NCI-H1436 (cell line): Measurements from ENCODE around the gene PUS7.
"Not testable (repeated sequence)": the region's sequence is repeated elsewhere in the genome, so short reads cannot be mapped to it uniquely, and the experiment has no call there.

Experiments used
- DNase-seq: peaks from one replicate; lab custom pipeline; 2025; lab: John Stamatoyannopoulos, UW

PUS7 gene

DNA sequence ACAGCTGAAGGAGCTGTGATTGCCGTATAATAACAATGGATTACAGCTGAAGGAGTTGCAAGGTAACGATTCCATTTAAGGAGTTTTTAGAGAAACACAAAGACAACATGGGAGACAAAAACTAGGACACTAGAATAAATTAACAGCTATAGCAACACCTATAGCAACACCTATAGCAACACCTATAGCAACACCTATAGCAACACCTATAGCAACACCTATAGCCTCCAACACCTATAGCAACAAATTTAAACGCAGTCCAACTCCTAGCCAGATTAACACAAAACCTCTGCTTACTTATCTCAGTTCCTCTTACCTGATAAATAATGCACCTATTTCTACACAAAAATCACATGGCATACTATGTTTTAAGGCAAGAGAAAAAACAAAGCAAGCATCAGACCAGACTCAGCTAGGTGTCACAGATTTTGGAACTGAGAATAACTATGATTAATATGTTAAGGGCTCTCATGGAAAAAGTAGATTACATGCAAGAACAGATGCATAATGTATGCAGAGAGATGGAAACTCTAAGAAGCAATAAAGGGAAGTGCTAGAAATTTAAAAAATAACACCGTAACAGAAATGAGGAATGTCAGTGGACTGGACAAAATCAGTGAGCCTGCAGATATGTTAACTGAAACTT, 77.6 kb downstream of the PUS7 start:
- DNase-seq: no peak

DNA sequence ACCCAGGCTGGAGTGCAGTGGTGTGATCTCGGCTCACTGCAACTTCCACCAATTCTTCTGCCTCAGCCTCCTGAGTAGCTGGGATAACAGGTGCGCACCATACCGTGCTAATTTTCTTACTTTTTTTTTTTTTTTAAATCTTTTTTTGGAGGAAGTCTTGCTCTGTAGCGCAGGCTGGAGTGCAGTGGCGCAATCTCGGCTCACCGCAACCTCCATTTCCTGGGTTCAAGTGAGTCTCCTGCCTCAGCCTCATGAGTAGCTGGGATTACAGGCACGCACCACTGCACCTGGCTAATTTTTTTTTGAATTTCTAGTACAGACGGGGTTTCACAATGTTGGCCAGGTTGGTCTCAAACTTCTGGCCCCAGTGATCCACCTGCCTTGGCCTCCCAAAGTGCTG, 79.9 kb downstream of the PUS7 start:
- DNase-seq: not testable (repeated sequence)

DNA sequence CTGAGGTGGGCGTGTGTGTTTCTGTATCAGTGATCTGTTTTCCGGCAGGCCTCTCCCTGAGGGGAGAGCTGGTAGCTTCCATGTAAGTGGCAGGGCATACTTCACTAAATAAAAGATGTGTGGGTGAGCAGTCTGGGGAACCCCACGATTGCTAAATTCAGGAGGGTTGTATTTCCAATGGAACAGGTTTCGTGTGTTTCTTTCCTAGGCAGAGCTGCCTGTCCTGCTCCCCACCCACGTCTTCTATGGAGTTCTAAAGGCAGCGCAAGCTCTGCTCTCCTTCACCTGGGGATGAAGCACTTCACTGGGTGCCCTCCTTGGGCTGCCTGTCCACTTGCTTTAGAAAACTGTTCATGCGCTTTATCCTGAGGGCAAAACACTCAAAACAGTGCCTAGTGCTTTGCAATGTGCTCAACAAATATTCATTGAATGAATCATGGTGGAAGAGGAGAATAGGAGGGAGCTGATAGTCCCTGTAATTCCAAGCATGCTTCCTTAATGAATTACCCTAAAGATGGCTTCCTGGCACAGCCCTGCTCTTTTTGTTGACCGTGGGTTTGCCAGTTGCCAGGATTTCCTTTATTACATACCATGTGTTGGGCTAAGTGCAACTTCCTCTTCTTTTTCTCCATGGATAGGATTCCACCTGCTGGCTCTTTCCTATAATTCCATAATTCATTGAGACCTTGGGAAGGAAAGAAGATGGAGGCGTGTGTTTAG, 82.7 kb downstream of the PUS7 start:
- no peak for DNase-seq

DNA sequence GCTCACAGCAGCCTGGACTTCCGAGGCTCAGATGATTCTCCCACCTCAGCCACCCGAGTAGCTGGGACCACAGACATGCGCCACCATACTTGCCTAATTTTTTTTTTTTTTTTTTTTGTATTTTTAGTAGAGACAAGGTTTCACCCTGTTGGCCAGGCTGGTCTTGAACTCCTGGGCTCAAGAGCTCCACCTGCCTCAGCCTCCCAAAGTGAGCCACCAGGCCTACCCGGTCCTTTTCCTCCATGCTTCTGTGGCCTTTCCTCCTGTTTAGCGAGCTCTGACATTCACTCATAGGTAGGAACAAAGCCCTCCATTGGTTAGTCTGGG, 83.3 kb downstream of the PUS7 start:
- DNase-seq: no peak

DNA sequence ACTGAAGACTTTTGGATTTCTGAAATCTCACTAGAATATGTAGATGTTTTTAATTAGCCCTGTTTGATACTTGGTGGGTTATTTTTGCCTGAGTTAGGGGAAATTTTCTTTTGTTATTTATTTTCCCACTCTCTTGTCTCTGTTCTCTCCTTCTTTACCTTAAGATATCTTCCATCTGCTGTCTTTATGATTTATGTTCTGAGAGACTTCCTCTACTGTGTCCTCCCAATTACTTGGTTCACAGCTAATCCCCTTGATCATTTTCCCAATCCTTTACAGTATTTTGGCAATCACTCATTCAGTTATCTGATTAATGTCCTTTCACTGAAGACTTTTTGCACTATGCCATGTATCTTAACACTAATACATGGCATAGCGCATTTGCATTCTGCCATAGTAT, 83.8 kb downstream of the PUS7 start:
- no peak for DNase-seq

DNA sequence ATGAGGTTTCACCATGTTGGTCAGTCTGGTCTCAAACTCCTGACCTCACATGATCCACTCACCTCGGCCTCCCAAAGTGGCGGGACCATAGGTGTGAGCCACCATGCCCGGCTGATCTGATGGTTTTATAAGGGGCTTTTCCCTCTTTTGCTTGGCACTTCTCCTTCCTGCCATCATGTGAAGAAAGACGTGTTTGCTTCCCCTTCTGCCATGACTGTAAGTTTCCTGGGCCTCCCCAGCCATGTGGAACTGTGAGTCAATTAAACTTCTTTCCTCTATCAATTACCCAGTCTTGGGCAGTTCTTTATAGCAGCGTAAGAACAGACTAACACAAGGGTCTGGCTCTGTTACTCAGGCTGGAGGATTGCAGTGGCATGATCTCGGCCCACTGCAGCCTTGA, 84.7 kb downstream of the PUS7 start:
- not testable (repeated sequence) for DNase-seq

GRCh38 chr7:105429746-105430612, 92.1 kb downstream of the PUS7 start:
- peak; percentile 0 for DNase-seq

GRCh38 chr7:105426606-105427146, 95.4 kb downstream of the PUS7 start:
- DNase-seq: no peak

DNA sequence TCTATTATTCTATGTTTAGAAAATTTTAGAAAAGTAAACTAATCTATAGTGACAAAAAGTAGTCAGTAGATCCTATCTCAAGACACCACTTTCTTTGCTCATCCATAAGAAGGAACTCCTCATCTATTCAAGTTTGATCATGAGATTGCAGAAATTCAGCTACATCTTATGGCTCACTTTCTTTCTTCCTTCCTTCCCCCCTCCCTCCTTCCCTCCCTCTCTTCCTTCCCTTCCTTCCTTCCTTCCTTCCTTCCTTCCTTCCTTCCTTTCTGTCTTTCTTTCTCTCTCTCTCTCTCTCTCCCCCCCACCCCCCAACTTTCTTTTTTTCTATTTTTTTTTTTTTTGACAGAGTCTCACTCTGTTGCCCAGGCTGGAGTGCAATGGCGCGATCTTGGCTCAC, 98.1 kb downstream of the PUS7 start:
- DNase-seq: no peak

DNA sequence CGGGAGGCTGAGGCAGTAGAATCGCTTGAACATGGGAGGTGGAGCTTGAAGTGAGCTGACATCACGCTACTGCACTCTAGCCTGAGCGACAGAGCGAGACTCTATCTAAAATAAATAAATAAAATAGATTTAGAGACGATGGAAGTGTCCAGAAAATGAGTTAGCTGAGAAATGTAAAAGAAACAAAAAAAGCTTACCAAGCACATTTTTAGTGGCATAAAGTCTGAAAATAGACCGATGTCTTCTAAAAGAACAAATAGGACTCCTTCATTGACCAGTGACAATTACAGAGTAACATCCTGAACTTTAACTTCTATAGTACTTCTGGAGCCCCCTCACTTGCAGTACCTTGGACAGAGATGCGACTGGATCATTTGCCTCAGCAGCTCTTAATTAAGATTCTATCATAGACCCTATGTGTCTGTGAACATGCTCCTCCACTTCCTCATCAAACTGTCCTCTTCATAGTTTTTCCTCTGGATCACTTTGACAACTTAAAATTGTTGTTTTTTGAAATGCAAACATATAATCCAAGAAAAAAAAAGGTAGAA, 108.1 kb downstream of the PUS7 start:
- no peak for DNase-seq

- DNase-seq: not testable (repeated sequence)
Observed at GRCh38 chr7:105410774-105411173, 111.3 kb downstream of the PUS7 start.

GRCh38 chr7:105409775-105410174, 112.3 kb downstream of the PUS7 start:
- DNase-seq: not testable (repeated sequence)

- DNase-seq: no peak
Observed at GRCh38 chr7:105408791-105409410, 113.2 kb downstream of the PUS7 start.
